Activated CD4-positive, alpha-beta T cell treated with anti-CD3 and anti-CD28 coated beads, Interleukin-2, amount 50 U/mL, for 48 hours (primary cell): ENCODE results near the gene ZNF480.
"Not testable (repeated sequence)": the region's sequence is repeated elsewhere in the genome, so short reads cannot be mapped to it uniquely, and the experiment has no call there.

Source experiments
- DNase-seq, 2 experiments: peaks; one replicate each; pipeline ENCODE4 v3.0.0-alpha.2; 2020

The ZNF480 gene

GRCh38 chr19:52339022-52339421 is 42.1 kb downstream of the ZNF480 start:
- DNase-seq = not testable (repeated sequence)

GRCh38 chr19:52343548-52343947 is 46.6 kb downstream of the ZNF480 start:
- DNase-seq = peak; percentile 49 to 60

GRCh38 chr19:52345162-52345561 is 48.2 kb downstream of the ZNF480 start:
- no peak for DNase-seq

- no peak for DNase-seq
Observed at GRCh38 chr19:52351512-52351911, 54.5 kb downstream of the ZNF480 start.

GRCh38 chr19:52366414-52366824 is 69.5 kb downstream of the ZNF480 start:
- no peak for DNase-seq

GRCh38 chr19:52369559-52370340 is 72.8 kb downstream of the ZNF480 start, which contains the start of gene ZNF880:
Gene ZNF880 (plus strand): TSS chr19:52369923. CDS start chr19:52369966, 43 bp downstream.
- DNase-seq = peak; percentile 91 to 92

GRCh38 chr19:52370341-52370710 is 73.4 kb downstream of the ZNF480 start:
- DNase-seq = no peak
